Measurements from ENCODE around the gene KRTAP5-10.
"Not testable (repeated sequence)": the region's sequence is repeated elsewhere in the genome, so short reads cannot be mapped to it uniquely, and the experiment has no call there.

Gene KRTAP5-10

GRCh38 chr11:71588314-71588713, 23.0 kb downstream of the KRTAP5-10 start:
- not testable (repeated sequence) for H3K79me2 ChIP-seq (ENCODE audit: insufficient read depth, low read length); H3K4me1 ChIP-seq (ENCODE audit: insufficient read depth, low read length, poor library complexity, severe bottlenecking); H3K9me2 ChIP-seq (replicated peaks; ENCODE audit: low read depth, low read length); H3K4me2 ChIP-seq (ENCODE audit: low read depth, low read length, poor library complexity, severe bottlenecking); H3K9me3 ChIP-seq (ENCODE audit: insufficient read depth, low read depth, low read length); H2AFZ ChIP-seq (ENCODE audit: low read length); H4K20me1 ChIP-seq (ENCODE audit: insufficient read depth, low read length, poor library complexity, severe bottlenecking); H3K27me3 ChIP-seq (ENCODE audit: insufficient read depth, low read length, poor library complexity, severe bottlenecking); H3K4me3 ChIP-seq (ENCODE audit: low read length, poor library complexity, severe bottlenecking); H3K36me3 ChIP-seq (ENCODE audit: insufficient read depth, low read length); H3F3A ChIP-seq (ENCODE audit: low read depth); H3K9ac ChIP-seq (ENCODE audit: low read depth, low read length, poor library complexity, severe bottlenecking)

- H3K9ac ChIP-seq (ENCODE audit: low read depth, low read length, poor library complexity, severe bottlenecking); H3K36me3 ChIP-seq (ENCODE audit: insufficient read depth, low read length); H3K4me1 ChIP-seq (ENCODE audit: insufficient read depth, low read length, poor library complexity, severe bottlenecking); H3K9me2 ChIP-seq (replicated peaks; ENCODE audit: low read depth, low read length); H4K20me1 ChIP-seq (ENCODE audit: insufficient read depth, low read length, poor library complexity, severe bottlenecking); H3K27me3 ChIP-seq (ENCODE audit: insufficient read depth, low read length, poor library complexity, severe bottlenecking); H2AFZ ChIP-seq (ENCODE audit: low read length); H3K4me2 ChIP-seq (ENCODE audit: low read depth, low read length, poor library complexity, severe bottlenecking); H3K4me3 ChIP-seq (ENCODE audit: low read length, poor library complexity, severe bottlenecking); H3K9me3 ChIP-seq (ENCODE audit: insufficient read depth, low read depth, low read length); H3K79me2 ChIP-seq (ENCODE audit: insufficient read depth, low read length); H3F3A ChIP-seq (ENCODE audit: low read depth): not testable (repeated sequence)
- TF ChIP-seq CTCF (conservative IDR thresholded peaks at IDR 0.05; ENCODE audit: low read length), result peak; percentile 33
These were observed 23.6 kb downstream of the KRTAP5-10 start for GRCh38 chr11:71588822-71589545.

- not testable (repeated sequence) for H3F3A ChIP-seq (ENCODE audit: low read depth); H3K36me3 ChIP-seq (ENCODE audit: insufficient read depth, low read length); H3K79me2 ChIP-seq (ENCODE audit: insufficient read depth, low read length); H3K27me3 ChIP-seq (ENCODE audit: insufficient read depth, low read length, poor library complexity, severe bottlenecking); H3K9ac ChIP-seq (ENCODE audit: low read depth, low read length, poor library complexity, severe bottlenecking); H3K9me2 ChIP-seq (replicated peaks; ENCODE audit: low read depth, low read length); H4K20me1 ChIP-seq (ENCODE audit: insufficient read depth, low read length, poor library complexity, severe bottlenecking); H2AFZ ChIP-seq (ENCODE audit: low read length); H3K9me3 ChIP-seq (ENCODE audit: insufficient read depth, low read depth, low read length); H3K4me2 ChIP-seq (ENCODE audit: low read depth, low read length, poor library complexity, severe bottlenecking); H3K4me3 ChIP-seq (ENCODE audit: low read length, poor library complexity, severe bottlenecking); H3K4me1 ChIP-seq (ENCODE audit: insufficient read depth, low read length, poor library complexity, severe bottlenecking)
These were observed 24.2 kb downstream of the KRTAP5-10 start for GRCh38 chr11:71589546-71589920.

GRCh38 chr11:71603221-71603620, 37.9 kb downstream of the KRTAP5-10 start:
- H3K9me2 ChIP-seq (replicated peaks; ENCODE audit: low read depth, low read length); H3K9me3 ChIP-seq (ENCODE audit: insufficient read depth, low read depth, low read length); H3K36me3 ChIP-seq (ENCODE audit: insufficient read depth, low read length); H3K79me2 ChIP-seq (ENCODE audit: insufficient read depth, low read length); H3K9ac ChIP-seq (ENCODE audit: low read depth, low read length, poor library complexity, severe bottlenecking); H3K27me3 ChIP-seq (ENCODE audit: insufficient read depth, low read length, poor library complexity, severe bottlenecking); H4K20me1 ChIP-seq (ENCODE audit: insufficient read depth, low read length, poor library complexity, severe bottlenecking); H3F3A ChIP-seq (ENCODE audit: low read depth); H3K4me3 ChIP-seq (ENCODE audit: low read length, poor library complexity, severe bottlenecking); H3K4me2 ChIP-seq (ENCODE audit: low read depth, low read length, poor library complexity, severe bottlenecking); H3K4me1 ChIP-seq (ENCODE audit: insufficient read depth, low read length, poor library complexity, severe bottlenecking); H2AFZ ChIP-seq (ENCODE audit: low read length): not testable (repeated sequence)

Measured in Loucy (cell line).